H1 (cell line): ENCODE measurements around the gene RAD51B. TPM values are rescaled to one million over a fixed set of nuclear protein-coding genes. Genes with fewer than 3 reads are reported as not detected.

Source experiments
- CTCF ChIA-PET: fragments of 300-600 bp; sonication (Branson Sonifier 250); formaldehyde crosslinking; loops from one replicate; lab custom pipeline; 2021; ENCODE audit not compliant: partially characterized antibody; lab: Charles Lee
- POLR2A ChIA-PET: fragments of 300-600 bp; sonication (Branson Sonifier 250); formaldehyde crosslinking; loops from one replicate; lab custom pipeline; 2021; ENCODE audit warnings: inconsistent platforms; ENCODE audit not compliant: partially characterized antibody; lab: Charles Lee
- DNase-seq, 2 experiments: peaks; one replicate each; pipeline versions ENCODE4 v3.0.0 to v3.0.0-alpha.2; 2010 to 2022; ENCODE audit warnings: low spot score in 2 of 2, low read depth in 1 of 2, mixed read lengths in 1 of 2
- FAIRE-seq: peaks from 2 replicates; lab custom pipeline; 2011; peaks lifted over from hg19 to GRCh38; lab: Jason Lieb, UNC
- H2AFZ ChIP-seq: 2 replicates; pipeline ENCODE4 v1.8.1; 2012; ENCODE audit warnings: low read length, inconsistent platforms
- H2AK5ac ChIP-seq: 2 replicates; pipeline ENCODE4 v1.6.1; 2013; ENCODE audit warnings: low read depth, low read length
- H2BK120ac ChIP-seq: replicated peaks from 2 replicates; pipeline ENCODE3; 2013; ENCODE audit warnings: low read depth, low read length, inconsistent platforms
- H2BK12ac ChIP-seq: 2 replicates; pipeline ENCODE4 v1.6.1; 2013; ENCODE audit warnings: low read depth, low read length
- H2BK15ac ChIP-seq: 2 replicates; pipeline ENCODE4 v1.6.1; 2013; ENCODE audit warnings: low read length
- H2BK20ac ChIP-seq: 2 replicates; pipeline ENCODE4 v1.6.1; 2013; ENCODE audit warnings: low read length
- H2BK5ac ChIP-seq: 2 replicates; pipeline ENCODE4 v1.6.1; 2013; ENCODE audit warnings: low read depth, low read length
- H3K14ac ChIP-seq: 2 replicates; pipeline ENCODE4 v1.6.1; 2013; ENCODE audit warnings: inconsistent platforms; ENCODE audit not compliant: insufficient read length
- H3K18ac ChIP-seq: 2 replicates; pipeline ENCODE4 v1.6.1; 2013; ENCODE audit warnings: low read length; ENCODE audit errors: extremely low read depth
- H3K23ac ChIP-seq: 2 replicates; pipeline ENCODE4 v1.6.1; 2013; ENCODE audit warnings: inconsistent platforms; ENCODE audit not compliant: insufficient read length
- H3K23me2 ChIP-seq: 2 replicates; pipeline ENCODE4 v1.6.1; 2013; ENCODE audit warnings: low read depth, low read length
- H3K27ac ChIP-seq: 2 replicates; pipeline ENCODE4 v1.6.1; 2011; ENCODE audit warnings: low read depth, low read length, inconsistent platforms
- H3K27me3 ChIP-seq, 4 experiments: replicated peaks in 1 of 4; 1 replicate in 1 of 4; 2 replicates in 3 of 4; pipeline versions ENCODE4 v1.6.1 to v1.8.1; 2011 to 2013; ENCODE audit warnings: low read length in 3 of 4, mild to moderate bottlenecking in 3 of 4, inconsistent platforms in 2 of 4, mixed read lengths in 2 of 4, moderate library complexity in 1 of 4; ENCODE audit not compliant: control insufficient read depth in 3 of 4, insufficient read depth in 3 of 4; ENCODE audit errors: extremely low read depth in 1 of 4
- H3K36me3 ChIP-seq, 4 experiments: 2 replicates each; pipeline versions ENCODE4 v1.6.1 to v1.8.1; 2011 to 2013; ENCODE audit warnings: mild to moderate bottlenecking in 4 of 4, low read length in 3 of 4, moderate library complexity in 2 of 4, control low read depth in 1 of 4, inconsistent platforms in 1 of 4; ENCODE audit not compliant: insufficient read depth in 4 of 4, control insufficient read depth in 2 of 4
- H3K4ac ChIP-seq: replicated peaks from 2 replicates; pipeline ENCODE3; 2013; ENCODE audit warnings: low read length, low read depth, mixed read lengths, inconsistent platforms; ENCODE audit not compliant: insufficient read length
- H3K4me1 ChIP-seq, 4 experiments: replicated peaks in 1 of 4; 1 replicate in 1 of 4; 2 replicates in 3 of 4; pipeline versions ENCODE4 v1.6.1 to v1.8.1; 2011 to 2013; ENCODE audit warnings: low read length in 3 of 4, inconsistent platforms in 2 of 4, mixed read lengths in 1 of 4; ENCODE audit not compliant: insufficient read depth in 4 of 4, control insufficient read depth in 3 of 4
- H3K4me2 ChIP-seq, 2 experiments: 2 replicates each; pipeline versions ENCODE4 v1.6.1 to v1.8.1; 2011 to 2013; ENCODE audit warnings: low read depth in 2 of 2, low read length in 2 of 2, control low read depth in 1 of 2, inconsistent platforms in 1 of 2, mild to moderate bottlenecking in 1 of 2; ENCODE audit not compliant: insufficient read depth in 1 of 2
- H3K4me3 ChIP-seq, 4 experiments: fragments of 200-600, 300-600 bp in 1 of 4; sonication (generic), shearing (Covaris generic), sonication (Bioruptor Twin) in 1 of 4; 2 replicates each; pipeline versions ENCODE4 v1.5.1 to v1.8.1; 2011 to 2016; ENCODE audit warnings: low read length in 4 of 4, low read depth in 3 of 4, control low read depth in 2 of 4, inconsistent platforms in 2 of 4, mild to moderate bottlenecking in 2 of 4, mixed read lengths in 1 of 4, moderate library complexity in 1 of 4; ENCODE audit not compliant: insufficient read depth in 2 of 4; ENCODE audit errors: extremely low read depth in 1 of 4
- H3K56ac ChIP-seq: replicated peaks from 2 replicates; pipeline ENCODE3; 2013; ENCODE audit warnings: low read depth, mild to moderate bottlenecking, mixed read lengths, low read length, inconsistent platforms; ENCODE audit not compliant: insufficient read length
- H3K79me1 ChIP-seq: 2 replicates; pipeline ENCODE4 v1.6.1; 2013; ENCODE audit warnings: low read depth, low read length, control low read depth
- H3K79me2 ChIP-seq, 2 experiments: 2 replicates each; pipeline versions ENCODE4 v1.6.1 to v1.8.1; 2012 to 2013; ENCODE audit warnings: low read length in 2 of 2, mild to moderate bottlenecking in 2 of 2, inconsistent platforms in 1 of 2; ENCODE audit not compliant: insufficient read depth in 2 of 2, control insufficient read depth in 1 of 2
- H3K9ac ChIP-seq, 4 experiments: replicated peaks in 1 of 4; 1 replicate in 1 of 4; 2 replicates in 3 of 4; pipeline versions ENCODE4 v1.6.1 to v1.8.1; 2011 to 2013; ENCODE audit warnings: low read depth in 3 of 4, low read length in 3 of 4, control low read depth in 2 of 4, mild to moderate bottlenecking in 2 of 4, moderate library complexity in 2 of 4, inconsistent platforms in 1 of 4; ENCODE audit errors: extremely low read depth in 1 of 4
- H3K9me3 ChIP-seq, 2 experiments: 2 replicates each; pipeline versions ENCODE4 v1.6.1 to v1.8.1; 2012 to 2013; ENCODE audit warnings: mild to moderate bottlenecking in 2 of 2, moderate library complexity in 2 of 2, control low read depth in 1 of 2, inconsistent platforms in 1 of 2, low read depth in 1 of 2, low read length in 1 of 2, mixed read lengths in 1 of 2; ENCODE audit not compliant: insufficient read depth in 2 of 2
- H4K20me1 ChIP-seq, 2 experiments: replicated peaks in 1 of 2; 2 replicates each; pipeline versions ENCODE3 to v1.8.1; 2011 to 2013; ENCODE audit warnings: inconsistent platforms in 2 of 2, low read length in 2 of 2, mild to moderate bottlenecking in 1 of 2; ENCODE audit not compliant: insufficient read depth in 2 of 2, control insufficient read depth in 1 of 2
- H4K5ac ChIP-seq: 2 replicates; pipeline ENCODE4 v1.6.1; 2013; ENCODE audit warnings: low read length, low read depth, mixed read lengths, inconsistent platforms; ENCODE audit not compliant: insufficient read length
- H4K8ac ChIP-seq: 2 replicates; pipeline ENCODE4 v1.8.0; 2013; ENCODE audit warnings: mild to moderate bottlenecking, moderate library complexity, low read length, inconsistent platforms; ENCODE audit not compliant: insufficient read depth; ENCODE audit errors: extremely low read depth
- H4K91ac ChIP-seq: replicated peaks from 2 replicates; pipeline ENCODE3; 2013; ENCODE audit warnings: low read length, mixed read lengths, inconsistent platforms; ENCODE audit not compliant: insufficient read length
- ASH2L ChIP-seq: fragments of 200-600, 300-600 bp; sonication (generic); IDR thresholded peaks from one replicate; pipeline ENCODE4 v1.7.1; 2017; ENCODE audit warnings: low read length
- BCL11A ChIP-seq, 2 experiments: IDR thresholded peaks; one replicate each; pipeline ENCODE4 v1.6.1; 2011; ENCODE audit warnings: low read depth in 2 of 2, low read length in 2 of 2, mild to moderate bottlenecking in 2 of 2
- BRCA1 ChIP-seq: IDR thresholded peaks from 2 replicates; pipeline ENCODE4 v1.6.1; 2012; ENCODE audit warnings: low read depth, low read length, improper control_type of control experiment
- CBX5 ChIP-seq: fragments of 300-800, 300-1000 bp; sonication (generic); IDR thresholded peaks from 2 replicates; pipeline ENCODE4 v1.7.1; 2016; ENCODE audit warnings: antibody characterized with exemption, low read length, low read depth
- CREB1 ChIP-seq: IDR thresholded peaks from 2 replicates; pipeline ENCODE4 v1.6.1; 2012; ENCODE audit warnings: inconsistent platforms
- CTCF ChIP-seq, 3 experiments: IDR thresholded peaks; 1 replicate in 2 of 3; 2 replicates in 1 of 3; pipeline versions ENCODE4 v1.5.1 to v1.6.1; 2011; ENCODE audit warnings: low read length in 3 of 3, mild to moderate bottlenecking in 3 of 3, inconsistent platforms in 2 of 3, low read depth in 1 of 3, moderate library complexity in 1 of 3; ENCODE audit not compliant: insufficient read depth in 1 of 3; ENCODE audit errors: control extremely low read depth in 1 of 3
- EZH2 ChIP-seq: fragments of 200-600 bp; sonication (generic); IDR thresholded peaks from 2 replicates; pipeline ENCODE4 v1.7.1; 2012; ENCODE audit warnings: low read depth, mild to moderate bottlenecking, moderate library complexity, low read length, inconsistent platforms; ENCODE audit not compliant: severe bottlenecking
- NRF1 ChIP-seq: IDR thresholded peaks from 2 replicates; pipeline ENCODE4 v1.6.1; 2011; ENCODE audit warnings: mild to moderate bottlenecking, low read depth, low read length, improper control_type of control experiment
- PHF8 ChIP-seq: fragments of 200-600 bp; sonication (generic); conservative IDR thresholded peaks from 2 replicates; pipeline ENCODE4 v1.7.1; 2012; ENCODE audit warnings: low read depth, mild to moderate bottlenecking, inconsistent platforms, low read length, moderate library complexity
- TCF12 ChIP-seq: IDR thresholded peaks from 2 replicates; pipeline ENCODE4 v1.6.1; 2011; ENCODE audit warnings: low read depth, mild to moderate bottlenecking, low read length
- TEAD4 ChIP-seq: IDR thresholded peaks from 2 replicates; pipeline ENCODE4 v1.6.1; 2012; ENCODE audit warnings: low read depth, low read length, inconsistent platforms, mixed read lengths
- ZNF274 ChIP-seq: IDR thresholded peaks from 2 replicates; pipeline ENCODE4 v1.7.0; 2012; ENCODE audit warnings: low read length, borderline replicate concordance; ENCODE audit errors: extremely low read depth
- WGBS, 2 experiments: shearing (Covaris generic) in 1 of 2; methylation state at CpG; one replicate each; pipeline versions ENCODE4 v1.1.6 to v1.1.7; 2013 to 2015; ENCODE audit warnings: low lambda C conversion rate in 2 of 2, mixed read lengths in 2 of 2, inconsistent platforms in 1 of 2, low coverage in 1 of 2, missing lambda C conversion rate in 1 of 2; ENCODE audit not compliant: insufficient replicate concordance in 2 of 2, insufficient coverage in 1 of 2, insufficient read length in 1 of 2; ENCODE audit errors: extremely low coverage in 1 of 2, missing lambda C conversion rate in 1 of 2; 5-methylcytosine and 5-hydroxymethylcytosine counted together
- polyA plus RNA-seq, 7 experiments: library from polyadenylated mRNA; depleted of rRNA in 3 of 7; stranded (reverse) in 5 of 7; unstranded in 2 of 7; fragments of >200 nt in 5 of 7; fragments of 200-250 nt in 2 of 7; gene quantifications; 1 replicate in 5 of 7; 2 replicates in 1 of 7; 4 replicates in 1 of 7; pipeline versions ENCODE4 v1.2.1 to v1.2.3, GENCODE V29; 2011 to 2013; ENCODE audit warnings: missing spikeins in 2 of 7, mixed read lengths in 2 of 7
- total RNA-seq: library from RNA; stranded (reverse); fragmentation: NEBNext Ultra II Directional; extraction: Animal tissue kit (Norgen Biotek cat#: 25700); gene quantifications from 2 replicates; pipeline ENCODE4 v1.2.1, GENCODE V29; 2021

RAD51B gene
- total and polyA plus RNA-seq, 2 of the 8 experiments (the other 6 are each of a cell fraction or from before 2014, with no cell fraction given): 3.9 to 14.9 TPM

GRCh38 chr14:68314642-68315041 is 495.1 kb downstream of the RAD51B start:
- Histone ChIP-seq H3K36me3 (no peaks in the 10 kb centered on the region), H2BK15ac (no peak overlapping the region), H3K56ac (no peak overlapping the region), H2AK5ac (no peak overlapping the region), H3K18ac (no peak overlapping the region), H3K9me3 (no peaks in the 10 kb centered on the region), H3K14ac (no peak overlapping the region), H3K4me3 (no peak overlapping the region), H4K20me1 (no peaks in the 10 kb centered on the region), H2BK12ac (no peak overlapping the region), H2BK120ac (no peak overlapping the region), H2AFZ (no peak overlapping the region), H3K4me2 (no peak overlapping the region), H2BK20ac (no peak overlapping the region), H3K9ac (no peak overlapping the region), H3K79me2 (no peaks in the 10 kb centered on the region), H3K4me1 (peaks cover 0 to 7% (median 3%) of the 10 kb centered on the region in 4 experiments; a peak in 2 of 7 replicates), H3K27me3 (no peaks in the 10 kb centered on the region), H3K79me1 (no peaks in the 10 kb centered on the region), H3K23ac (no peak overlapping the region), H2BK5ac (no peak overlapping the region), H3K27ac (no peak overlapping the region), H4K91ac (no peak overlapping the region), H4K5ac (no peak overlapping the region), H3K4ac (no peak overlapping the region), H4K8ac (no peak overlapping the region), H3K23me2 (no peaks in the 10 kb centered on the region)
- POLR2A ChIA-PET: interaction anchor here (1.0 kb wide), 1 partner anchor 9 kb away, joined by 3 read pairs; no protein-coding TSS in a partner anchor
- no peak for DNase-seq
- WGBS, 2 experiments: 70% methylated on average over 4 of the region's 4 CpGs; no CpG with 5 or more reads in 1 of the 2 experiments
- FAIRE-seq: no peak
- CTCF ChIA-PET: interaction anchor here (0.6 to 1.0 kb wide), 3 partner anchors 19 to 68 kb away, joined by 3 to 4 read pairs (median 3); no protein-coding TSS in a partner anchor
- no peak for TF ChIP-seq CREB1
- TF ChIP-seq CBX5: no peak
- no peak for TF ChIP-seq EZH2
- no peak for TF ChIP-seq TCF12
- no peak for TF ChIP-seq BRCA1
- no peak for TF ChIP-seq ASH2L
- TF ChIP-seq PHF8: no peak
- TF ChIP-seq ZNF274: no peak
- no peak for TF ChIP-seq CTCF (IDR thresholded peaks at IDR 0.05; ENCODE audit: control extremely low read depth in 1 of 3, insufficient read depth in 1 of 3, low read depth in 1 of 3, low read length in 3 of 3)
- TF ChIP-seq BCL11A (IDR thresholded peaks at IDR 0.05; ENCODE audit: low read depth in 2 of 2, low read length in 2 of 2): no peak
- TF ChIP-seq TEAD4: no peak
- no peak for TF ChIP-seq NRF1
